GM12878 (cell line): Measurements from ENCODE around the gene TRAF7. TPM values are rescaled to one million over a fixed set of nuclear protein-coding genes. Genes with fewer than 3 reads are reported as not detected.

Experiments
- ATAC-seq: fragments of 200-7000 bp; cut with Tn5 transposase; 3 replicates; pipeline ENCODE4 v1.9.1; 2020; ENCODE audit warnings: mild to moderate bottlenecking, moderate library complexity
- BruUV-seq: library from RNA; stranded (reverse); fragments of 400-500 nt; replicated peaks from 2 replicates; lab custom pipeline; 2021; lab: Mats Ljungman, UMichigan
- CTCF ChIA-PET: fragments of 300-600 bp; sonication (Branson Sonifier 250); formaldehyde crosslinking; extraction: SDS; loops from one replicate; lab custom pipeline; 2021; ENCODE audit warnings: inconsistent platforms; lab: Yijun Ruan, JAX
- POLR2A ChIA-PET: fragments of 350-600 bp; formaldehyde crosslinking; extraction: SDS; loops from one replicate; lab custom pipeline; 2021; ENCODE audit warnings: inconsistent platforms; lab: Charles Lee
- RAD21 ChIA-PET: fragments of 300-600 bp; sonication (Branson Sonifier 250); formaldehyde crosslinking; loops from one replicate; lab custom pipeline; 2023; ENCODE audit warnings: antibody characterized with exemption; ENCODE audit not compliant: unreplicated experiment; lab: Charles Lee
- SMC1A ChIA-PET: fragments of 300-600 bp; sonication (Branson Sonifier 250); formaldehyde crosslinking; loops from one replicate; lab custom pipeline; 2023; ENCODE audit not compliant: unreplicated experiment, uncharacterized antibody; lab: Charles Lee
- DNase-seq: peaks from one replicate; pipeline ENCODE4 v3.0.0-alpha.2; 2011; ENCODE audit warnings: low read depth, low spot score
- FAIRE-seq: peaks from 3 replicates; lab custom pipeline; 2011; peaks lifted over from hg19 to GRCh38; lab: Jason Lieb, UNC
- H2AFZ ChIP-seq: 2 replicates; pipeline ENCODE4 v1.6.0; 2011; ENCODE audit warnings: low read depth, low read length, control low read depth; ENCODE audit not compliant: control insufficient read depth
- H3K27ac ChIP-seq: 2 replicates; pipeline ENCODE4 v1.5.1; 2011; ENCODE audit warnings: control low read depth; ENCODE audit not compliant: control insufficient read depth, insufficient read depth
- H3K27me3 ChIP-seq, 2 experiments: replicated peaks in 1 of 2; 2 replicates each; pipeline versions ENCODE4 v1.6.0 to v1.6.1; 2011; ENCODE audit warnings: low read length in 1 of 2; ENCODE audit not compliant: control insufficient read depth in 2 of 2, insufficient read depth in 2 of 2
- H3K36me3 ChIP-seq, 2 experiments: 2 replicates each; pipeline ENCODE4 v1.5.1; 2011; ENCODE audit warnings: low read length in 1 of 2; ENCODE audit not compliant: control insufficient read depth in 2 of 2, insufficient read depth in 2 of 2
- H3K4me1 ChIP-seq: 2 replicates; pipeline ENCODE4 v1.6.1; 2011; ENCODE audit warnings: mild to moderate bottlenecking, low read length, moderate library complexity, mixed read lengths; ENCODE audit not compliant: control insufficient read depth, insufficient read depth
- H3K4me2 ChIP-seq: 2 replicates; pipeline ENCODE4 v1.6.0; 2011; ENCODE audit warnings: control low read depth; ENCODE audit not compliant: control insufficient read depth, insufficient read depth
- H3K4me3 ChIP-seq: fragments of 200-600 bp; sonication (generic); 2 replicates; pipeline ENCODE4 v1.5.1; 2016
- H3K79me2 ChIP-seq: 2 replicates; pipeline ENCODE4 v1.6.0; 2011; ENCODE audit warnings: low read length; ENCODE audit not compliant: control insufficient read depth, insufficient read depth
- H3K9ac ChIP-seq: 2 replicates; pipeline ENCODE4 v1.8.0; 2011; ENCODE audit warnings: low read length, control low read depth, mixed read lengths; ENCODE audit not compliant: control insufficient read depth, insufficient read depth
- H3K9me3 ChIP-seq: replicated peaks from 3 replicates; pipeline ENCODE4 v1.5.1; 2011; ENCODE audit warnings: mild to moderate bottlenecking, low read length; ENCODE audit not compliant: control insufficient read depth, insufficient read depth
- H4K20me1 ChIP-seq: 2 replicates; pipeline ENCODE4 v1.6.0; 2011; ENCODE audit not compliant: control insufficient read depth, insufficient read depth
- BHLHE40 ChIP-seq, 2 experiments: fragments of 450-650 bp in 1 of 2; IDR thresholded peaks; 2 replicates each; pipeline ENCODE4 v1.6.1; 2011 to 2017; ENCODE audit warnings: low read depth in 2 of 2, borderline replicate concordance in 1 of 2, improper control_type of control experiment in 1 of 2, low read length in 1 of 2, mild to moderate bottlenecking in 1 of 2
- BRCA1 ChIP-seq: IDR thresholded peaks from 2 replicates; pipeline ENCODE4 v1.6.1; 2011; ENCODE audit warnings: low read depth, low read length, improper control_type of control experiment
- DPF2 ChIP-seq: fragments of 450-650 bp; IDR thresholded peaks from 2 replicates; pipeline ENCODE4 v1.6.1; 2017; ENCODE audit warnings: mild to moderate bottlenecking
- GATAD2B ChIP-seq: fragments of 450-650 bp; conservative IDR thresholded peaks from 2 replicates; pipeline ENCODE4 v1.6.1; 2017; ENCODE audit warnings: low read depth, mild to moderate bottlenecking, moderate library complexity
- IKZF2 ChIP-seq, 2 experiments: fragments of 450-650 bp; IDR thresholded peaks; 2 replicates each; pipeline ENCODE4 v1.6.1; 2017; ENCODE audit warnings: mild to moderate bottlenecking in 2 of 2, moderate library complexity in 2 of 2
- MYC ChIP-seq: IDR thresholded peaks from 2 replicates; pipeline ENCODE4 v1.6.1; 2011; ENCODE audit warnings: mild to moderate bottlenecking, low read length, moderate library complexity, inconsistent platforms; ENCODE audit not compliant: insufficient read depth, insufficient replicate concordance, insufficient read length, severe bottlenecking
- NBN ChIP-seq: fragments of 450-650 bp; IDR thresholded peaks from 2 replicates; pipeline ENCODE4 v1.6.1; 2016
- NFIC ChIP-seq: IDR thresholded peaks from 2 replicates; pipeline ENCODE4 v1.6.1; 2012; ENCODE audit warnings: low read depth, mild to moderate bottlenecking, inconsistent platforms, low read length, moderate library complexity
- RAD21 ChIP-seq: IDR thresholded peaks from 2 replicates; pipeline ENCODE4 v1.6.1; 2011; ENCODE audit warnings: mild to moderate bottlenecking, low read depth, low read length, moderate library complexity; ENCODE audit not compliant: insufficient read depth
- RAD51 ChIP-seq: fragments of 450-650 bp; IDR thresholded peaks from 2 replicates; pipeline ENCODE4 v1.6.1; 2016; ENCODE audit warnings: moderate library complexity, mild to moderate bottlenecking, inconsistent platforms
- SRF ChIP-seq, 2 experiments: IDR thresholded peaks; 2 replicates each; pipeline ENCODE4 v1.6.1; 2011; ENCODE audit warnings: low read depth in 2 of 2, low read length in 2 of 2, mild to moderate bottlenecking in 1 of 2, moderate library complexity in 1 of 2
- TBL1XR1 ChIP-seq: IDR thresholded peaks from 2 replicates; pipeline ENCODE4 v1.6.1; 2012; ENCODE audit warnings: low read depth, low read length, improper control_type of control experiment
- ZNF217 ChIP-seq: fragments of 450-650 bp; IDR thresholded peaks from 2 replicates; pipeline ENCODE4 v1.6.1; 2017; ENCODE audit warnings: antibody characterized with exemption, mild to moderate bottlenecking
- ZNF274 ChIP-seq: IDR thresholded peaks from one replicate; pipeline ENCODE4 v1.8.0; 2011; ENCODE audit not compliant: insufficient read length, insufficient read depth
- ZSCAN29 ChIP-seq: fragments of 450-650 bp; IDR thresholded peaks from 2 replicates; pipeline ENCODE4 v1.6.1; 2017; ENCODE audit warnings: mild to moderate bottlenecking, moderate library complexity
- WGBS: methylation state at CpG from one replicate; pipeline ENCODE4 v1.1.6; 2016; ENCODE audit warnings: low lambda C conversion rate; ENCODE audit not compliant: insufficient replicate concordance, insufficient coverage; ENCODE audit errors: missing lambda C conversion rate; 5-methylcytosine and 5-hydroxymethylcytosine counted together
- in situ Hi-C: fragments of 300-500 bp; cut with MboI; formaldehyde crosslinking; loops from 9 replicates; pipeline ENCODE4 v1.14.3; 2018; ENCODE audit warnings: mixed read lengths
- intact Hi-C: fragments of 100-400 bp; cut with micrococcal nuclease; formaldehyde crosslinking; loops from one replicate; pipeline ENCODE4 v1.14.2; 2022; ENCODE audit not compliant: unreplicated experiment
- polyA plus RNA-seq, 11 experiments: library from polyadenylated mRNA; depleted of rRNA in 4 of 11; unstranded in 6 of 11; stranded (reverse) in 5 of 11; fragments of >200 nt; fragmentation: Nextera tagmentation in 4 of 11; fragmentation: Illumina TruSeq in 1 of 11; extraction: Ambion mirVana in 4 of 11; extraction: Trizol in 1 of 11; gene quantifications; 1 replicate in 1 of 11; 2 replicates in 10 of 11; pipeline versions ENCODE4 v1.2.1 to v1.2.3, GENCODE V29; 2011 to 2016; ENCODE audit warnings: inconsistent platforms in 2 of 11, missing spikeins in 2 of 11, low read depth in 1 of 11
- total RNA-seq, 4 experiments: library from RNA; depleted of rRNA in 3 of 4; stranded (reverse); fragments of >200 nt in 3 of 4; fragmentation: Illumina TruSeq in 1 of 4; extraction: Trizol in 1 of 4; gene quantifications; 2 replicates each; pipeline versions ENCODE4 v1.2.1 to v1.2.3, GENCODE V29; 2013 to 2021
- TF ChIP-seq, protein P1 (sequence below): fragments of 450-650 bp; conservative IDR thresholded peaks from 2 replicates; pipeline ENCODE4 v1.6.1; 2017; ENCODE audit warnings: mild to moderate bottlenecking, moderate library complexity
- TF ChIP-seq, protein P2 (sequence below): fragments of 450-650 bp; IDR thresholded peaks from 2 replicates; pipeline ENCODE4 v1.6.1; 2014; ENCODE audit warnings: mild to moderate bottlenecking
- TF ChIP-seq, protein P3 (sequence below): IDR thresholded peaks from 2 replicates; pipeline ENCODE4 v1.6.1; 2011; ENCODE audit warnings: borderline replicate concordance, low read depth, mild to moderate bottlenecking, moderate library complexity, mixed read lengths, low read length; ENCODE audit not compliant: insufficient read depth; ENCODE audit errors: extremely low read length

The TRAF7 gene
- total and polyA plus RNA-seq, 10 of the 15 experiments (the other 5 are each of a cell fraction or from before 2014, with no cell fraction given), result 0.61 to 87.0 (median 30.0) TPM

DNA sequence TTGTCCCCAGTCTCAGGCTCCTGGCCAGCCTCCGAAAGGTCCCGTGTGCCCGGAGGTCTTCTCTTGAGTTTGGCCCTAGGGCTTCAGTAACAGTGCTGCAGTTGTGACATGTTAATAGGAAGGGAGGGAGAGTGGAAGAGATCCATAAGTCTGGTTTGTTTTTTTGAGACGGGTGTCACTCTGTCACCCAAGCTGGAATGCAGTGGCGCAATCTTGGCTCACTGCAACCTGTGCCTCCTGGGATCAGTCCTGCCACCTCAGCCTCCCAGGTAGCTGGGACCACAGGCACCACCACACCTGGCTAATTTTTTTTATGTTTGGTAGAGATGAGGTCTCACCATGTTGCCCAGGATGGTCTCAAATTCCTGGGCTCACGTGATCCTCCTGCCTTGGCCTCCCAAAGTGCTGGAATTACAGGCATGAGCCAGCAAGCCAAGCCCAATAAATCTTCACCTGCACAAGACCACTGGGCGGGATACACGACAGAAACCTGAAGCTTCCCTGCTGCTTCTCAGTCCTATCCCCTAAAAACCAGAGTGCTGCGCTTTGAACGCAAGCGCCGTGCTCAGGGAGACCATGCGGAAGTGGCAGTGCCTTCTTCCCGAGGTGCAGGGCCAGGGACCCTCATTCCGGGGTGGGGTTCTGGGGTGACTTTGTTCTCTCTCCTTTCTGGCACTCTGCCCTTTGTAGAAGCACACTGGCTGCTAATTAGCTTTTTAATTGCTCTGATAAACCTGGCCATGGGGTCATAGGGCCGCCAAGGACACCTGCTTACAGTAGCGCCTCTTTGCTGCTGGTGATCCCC is 10.9 kb downstream of the TRAF7 start:
- Histone ChIP-seq H3K27me3 (no peaks in the 10 kb centered on the region), H3K4me2 (no peak overlapping the region), H4K20me1 (no peaks in the 10 kb centered on the region), H3K36me3 (peaks cover 6 to 21% of the 10 kb centered on the region in 2 experiments; a peak in 3 of 4 replicates), H2AFZ (no peak overlapping the region), H3K4me1 (no peaks in the 10 kb centered on the region), H3K27ac (no peak overlapping the region), H3K9me3 (no peaks in the 10 kb centered on the region; the same call in 2 of the 3 replicates), H3K79me2 (peaks cover 18% of the 10 kb centered on the region), H3K4me3 (no peak overlapping the region), H3K9ac (no peak overlapping the region)
- DNase-seq (no peak), ATAC-seq (no peak), FAIRE-seq (no peak)
- in situ Hi-C loops (no loop called here), intact Hi-C loops (no loop called here)
- BruUV-seq, result no TSS peak
- ChIA-PET RAD21 (no interaction called here), POLR2A (no interaction called here), CTCF (no interaction called here), SMC1A (no interaction called here)
- TF ChIP-seq NFIC, result no peak
- no peak for TF ChIP-seq BRCA1
- no peak for TF ChIP-seq SRF (IDR thresholded peaks at IDR 0.05; ENCODE audit: low read depth in 2 of 2, low read length in 2 of 2)
- no peak for TF ChIP-seq TBL1XR1
- TF ChIP-seq DPF2, result no peak
- no peak for TF ChIP-seq GATAD2B
- TF ChIP-seq BHLHE40 (IDR thresholded peaks at IDR 0.05; ENCODE audit: borderline replicate concordance in 1 of 2, low read depth in 2 of 2, low read length in 1 of 2), result no peak
- no peak for TF ChIP-seq RAD51
- no peak for TF ChIP-seq ZSCAN29
- no peak for TF ChIP-seq NBN
- TF ChIP-seq, protein P1, sequence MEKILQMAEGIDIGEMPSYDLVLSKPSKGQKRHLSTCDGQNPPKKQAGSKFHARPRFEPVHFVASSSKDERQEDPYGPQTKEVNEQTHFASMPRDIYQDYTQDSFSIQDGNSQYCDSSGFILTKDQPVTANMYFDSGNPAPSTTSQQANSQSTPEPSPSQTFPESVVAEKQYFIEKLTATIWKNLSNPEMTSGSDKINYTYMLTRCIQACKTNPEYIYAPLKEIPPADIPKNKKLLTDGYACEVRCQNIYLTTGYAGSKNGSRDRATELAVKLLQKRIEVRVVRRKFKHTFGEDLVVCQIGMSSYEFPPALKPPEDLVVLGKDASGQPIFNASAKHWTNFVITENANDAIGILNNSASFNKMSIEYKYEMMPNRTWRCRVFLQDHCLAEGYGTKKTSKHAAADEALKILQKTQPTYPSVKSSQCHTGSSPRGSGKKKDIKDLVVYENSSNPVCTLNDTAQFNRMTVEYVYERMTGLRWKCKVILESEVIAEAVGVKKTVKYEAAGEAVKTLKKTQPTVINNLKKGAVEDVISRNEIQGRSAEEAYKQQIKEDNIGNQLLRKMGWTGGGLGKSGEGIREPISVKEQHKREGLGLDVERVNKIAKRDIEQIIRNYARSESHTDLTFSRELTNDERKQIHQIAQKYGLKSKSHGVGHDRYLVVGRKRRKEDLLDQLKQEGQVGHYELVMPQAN, result no peak
- TF ChIP-seq MYC, result no peak
- TF ChIP-seq IKZF2 (IDR thresholded peaks at IDR 0.05), result no peak
- TF ChIP-seq, protein P2, sequence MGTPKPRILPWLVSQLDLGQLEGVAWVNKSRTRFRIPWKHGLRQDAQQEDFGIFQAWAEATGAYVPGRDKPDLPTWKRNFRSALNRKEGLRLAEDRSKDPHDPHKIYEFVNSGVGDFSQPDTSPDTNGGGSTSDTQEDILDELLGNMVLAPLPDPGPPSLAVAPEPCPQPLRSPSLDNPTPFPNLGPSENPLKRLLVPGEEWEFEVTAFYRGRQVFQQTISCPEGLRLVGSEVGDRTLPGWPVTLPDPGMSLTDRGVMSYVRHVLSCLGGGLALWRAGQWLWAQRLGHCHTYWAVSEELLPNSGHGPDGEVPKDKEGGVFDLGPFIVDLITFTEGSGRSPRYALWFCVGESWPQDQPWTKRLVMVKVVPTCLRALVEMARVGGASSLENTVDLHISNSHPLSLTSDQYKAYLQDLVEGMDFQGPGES, result no peak
- TF ChIP-seq, protein P3, sequence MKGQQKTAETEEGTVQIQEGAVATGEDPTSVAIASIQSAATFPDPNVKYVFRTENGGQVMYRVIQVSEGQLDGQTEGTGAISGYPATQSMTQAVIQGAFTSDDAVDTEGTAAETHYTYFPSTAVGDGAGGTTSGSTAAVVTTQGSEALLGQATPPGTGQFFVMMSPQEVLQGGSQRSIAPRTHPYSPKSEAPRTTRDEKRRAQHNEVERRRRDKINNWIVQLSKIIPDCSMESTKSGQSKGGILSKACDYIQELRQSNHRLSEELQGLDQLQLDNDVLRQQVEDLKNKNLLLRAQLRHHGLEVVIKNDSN, result no peak
- no peak for TF ChIP-seq ZNF217
- TF ChIP-seq ZNF274, result no peak
- TF ChIP-seq RAD21, result no peak
- 96% methylated on average over 17 of the region's 17 CpGs for WGBS
